Measurements from ENCODE around the gene ADGRG7. TPM values are rescaled to one million over a fixed set of nuclear protein-coding genes. Genes with fewer than 3 reads are reported as not detected.
A peak's percentile ranks its signal among the peaks of the same experiment; 100 is the strongest.

ADGRG7 gene
- total and polyA plus RNA-seq, 2 of the 13 experiments (the other 11 are each of a cell fraction or from before 2014, with no cell fraction given): not detected

- no peak for FAIRE-seq
- H3K27me3 ChIP-seq (ENCODE audit: control insufficient read depth in 1 of 2, insufficient read depth in 2 of 2, low read length in 2 of 2): no peaks in the 10 kb centered on the region
- H3K4me1 ChIP-seq (ENCODE audit: insufficient read depth, low read length): peaks cover 25% of the 10 kb centered on the region
- H3K27ac ChIP-seq (ENCODE audit: extremely low read length, insufficient read depth, low read length): peak overlapping the region; percentile 23
- H2AFZ ChIP-seq (ENCODE audit: low read length): peak overlapping the region; percentile 70
- intact Hi-C loops (cut with micrococcal nuclease; ENCODE audit: unreplicated experiment) (no loop called here), in situ Hi-C loops (cut with HindIII; ENCODE audit: extremely low pct_ligation_motif_present, low pct_unique_long_range_greater_than_20kb) (no loop called here)
- ChIA-PET CTCF (ENCODE audit: low intra/inter-chr PET ratio, low total read pairs) (no interaction called here), POLR2A (interaction anchor here (1.0 kb wide), 1 partner anchor 28 kb away, joined by 4 read pairs; the partner anchor contains the start of gene TFG)
- H3K4me2 ChIP-seq (ENCODE audit: low read depth, low read length): peak overlapping the region; percentile 21
- H3K79me2 ChIP-seq (ENCODE audit: insufficient read depth, low read length): no peaks in the 10 kb centered on the region
- TF ChIP-seq, protein P1, sequence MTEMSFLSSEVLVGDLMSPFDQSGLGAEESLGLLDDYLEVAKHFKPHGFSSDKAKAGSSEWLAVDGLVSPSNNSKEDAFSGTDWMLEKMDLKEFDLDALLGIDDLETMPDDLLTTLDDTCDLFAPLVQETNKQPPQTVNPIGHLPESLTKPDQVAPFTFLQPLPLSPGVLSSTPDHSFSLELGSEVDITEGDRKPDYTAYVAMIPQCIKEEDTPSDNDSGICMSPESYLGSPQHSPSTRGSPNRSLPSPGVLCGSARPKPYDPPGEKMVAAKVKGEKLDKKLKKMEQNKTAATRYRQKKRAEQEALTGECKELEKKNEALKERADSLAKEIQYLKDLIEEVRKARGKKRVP (CRISPR knock-in tag; IDR thresholded peaks at IDR 0.05): peak in 1 of 2 experiments; percentile 78; a peak in 2 of 4 replicates
- TF ChIP-seq HNF4A (CRISPR knock-in tag; IDR thresholded peaks at IDR 0.05): peak; percentile 74
- peak; percentile 44 for TF ChIP-seq CEBPG (CRISPR knock-in tag; IDR thresholded peaks at IDR 0.05)
- TF ChIP-seq NCOR1 (IDR thresholded peaks at IDR 0.05; ENCODE audit: borderline replicate concordance, low read length): 0 out of 2 replicates have a peak, but pooled peaks have one; percentile 34
- no peak for TF ChIP-seq CENPX (CRISPR knock-in tag; IDR thresholded peaks at IDR 0.05)
- no peak for TF ChIP-seq SMAD3 (CRISPR knock-in tag; IDR thresholded peaks at IDR 0.05)
- TF ChIP-seq MXI1 (IDR thresholded peaks at IDR 0.05; ENCODE audit: borderline replicate concordance, low read depth, low read length): no peak
- TF ChIP-seq MYC (CRISPR knock-in tag; IDR thresholded peaks at IDR 0.05; ENCODE audit: borderline replicate concordance): no peak
- TF ChIP-seq ZMYM4 (CRISPR knock-in tag; IDR thresholded peaks at IDR 0.05): no peak
- H3K9me3 ChIP-seq (ENCODE audit: low read length): no peaks in the 10 kb centered on the region
- H3K36me3 ChIP-seq (replicated peaks in 1 of 2; ENCODE audit: control insufficient read depth in 1 of 2, insufficient read depth in 2 of 2, low read length in 2 of 2): no peaks in the 10 kb centered on the region
- no peak overlapping the region for H3K9ac ChIP-seq (ENCODE audit: insufficient read depth, low read depth, low read length)
- DNase-seq (ENCODE audit: low spot score): no peak
- no TSS peak for BruUV-seq (replicated peaks)
- H4K20me1 ChIP-seq (ENCODE audit: insufficient read depth, low read length): no peaks in the 10 kb centered on the region
- 8% methylated on average over 1 of the region's 1 CpG for WGBS (ENCODE audit: low lambda C conversion rate)
- peak; percentile 67 for ATAC-seq
- H3K4me3 ChIP-seq (replicated peaks in 1 of 3; ENCODE audit: insufficient read depth in 1 of 3, low read depth in 2 of 3, low read length in 3 of 3): no peak overlapping the region
Measured at GRCh38 chr3:100681496-100681895, 72.1 kb downstream of the ADGRG7 start.
